ENCODE measurements around the gene NCAN.

The NCAN gene

GRCh38 chr19:19259741-19260140 lies 48.0 kb downstream of the NCAN start:
- Histone ChIP-seq H3K4me2 (ENCODE audit: low read depth, low read length, poor library complexity, severe bottlenecking) (no peak overlapping the region), H2AFZ (ENCODE audit: low read length) (no peak overlapping the region), H3F3A (ENCODE audit: low read depth) (no peaks in the 10 kb centered on the region), H3K9me2 (replicated peaks; ENCODE audit: low read depth, low read length) (no peaks in the 10 kb centered on the region), H3K4me3 (ENCODE audit: low read length, poor library complexity, severe bottlenecking) (no peak overlapping the region), H3K9ac (ENCODE audit: low read depth, low read length, poor library complexity, severe bottlenecking) (no peak overlapping the region), H3K36me3 (ENCODE audit: insufficient read depth, low read length) (no peaks in the 10 kb centered on the region), H3K9me3 (ENCODE audit: insufficient read depth, low read depth, low read length) (no peaks in the 10 kb centered on the region), H3K4me1 (ENCODE audit: insufficient read depth, low read length, poor library complexity, severe bottlenecking) (no peaks in the 10 kb centered on the region), H3K27me3 (ENCODE audit: insufficient read depth, low read length, poor library complexity, severe bottlenecking) (no peaks in the 10 kb centered on the region), H3K79me2 (ENCODE audit: insufficient read depth, low read length) (no peaks in the 10 kb centered on the region), H4K20me1 (ENCODE audit: insufficient read depth, low read length, poor library complexity, severe bottlenecking) (no peaks in the 10 kb centered on the region)
- TF ChIP-seq EZH2phosphoT487 (IDR thresholded peaks at IDR 0.05; ENCODE audit: borderline replicate concordance) = no peak
- TF ChIP-seq, protein P1, sequence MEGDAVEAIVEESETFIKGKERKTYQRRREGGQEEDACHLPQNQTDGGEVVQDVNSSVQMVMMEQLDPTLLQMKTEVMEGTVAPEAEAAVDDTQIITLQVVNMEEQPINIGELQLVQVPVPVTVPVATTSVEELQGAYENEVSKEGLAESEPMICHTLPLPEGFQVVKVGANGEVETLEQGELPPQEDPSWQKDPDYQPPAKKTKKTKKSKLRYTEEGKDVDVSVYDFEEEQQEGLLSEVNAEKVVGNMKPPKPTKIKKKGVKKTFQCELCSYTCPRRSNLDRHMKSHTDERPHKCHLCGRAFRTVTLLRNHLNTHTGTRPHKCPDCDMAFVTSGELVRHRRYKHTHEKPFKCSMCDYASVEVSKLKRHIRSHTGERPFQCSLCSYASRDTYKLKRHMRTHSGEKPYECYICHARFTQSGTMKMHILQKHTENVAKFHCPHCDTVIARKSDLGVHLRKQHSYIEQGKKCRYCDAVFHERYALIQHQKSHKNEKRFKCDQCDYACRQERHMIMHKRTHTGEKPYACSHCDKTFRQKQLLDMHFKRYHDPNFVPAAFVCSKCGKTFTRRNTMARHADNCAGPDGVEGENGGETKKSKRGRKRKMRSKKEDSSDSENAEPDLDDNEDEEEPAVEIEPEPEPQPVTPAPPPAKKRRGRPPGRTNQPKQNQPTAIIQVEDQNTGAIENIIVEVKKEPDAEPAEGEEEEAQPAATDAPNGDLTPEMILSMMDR (conservative IDR thresholded peaks at IDR 0.05; ENCODE audit: low read length) = no peak

- no peak overlapping the region for H2AFZ ChIP-seq (ENCODE audit: low read length)
Measured at GRCh38 chr19:19260417-19261214, 48.9 kb downstream of the NCAN start.

GRCh38 chr19:19261350-19262189 lies 49.8 kb downstream of the NCAN start:
- Histone ChIP-seq H3F3A (ENCODE audit: low read depth) (no peaks in the 10 kb centered on the region), H3K4me3 (ENCODE audit: low read length, poor library complexity, severe bottlenecking) (no peak overlapping the region), H4K20me1 (ENCODE audit: insufficient read depth, low read length, poor library complexity, severe bottlenecking) (no peaks in the 10 kb centered on the region), H3K4me1 (ENCODE audit: insufficient read depth, low read length, poor library complexity, severe bottlenecking) (no peaks in the 10 kb centered on the region), H3K79me2 (ENCODE audit: insufficient read depth, low read length) (no peaks in the 10 kb centered on the region), H3K9ac (ENCODE audit: low read depth, low read length, poor library complexity, severe bottlenecking) (no peak overlapping the region), H2AFZ (ENCODE audit: low read length) (no peak overlapping the region), H3K27me3 (ENCODE audit: insufficient read depth, low read length, poor library complexity, severe bottlenecking) (no peaks in the 10 kb centered on the region), H3K36me3 (ENCODE audit: insufficient read depth, low read length) (no peaks in the 10 kb centered on the region), H3K9me2 (replicated peaks; ENCODE audit: low read depth, low read length) (no peaks in the 10 kb centered on the region), H3K4me2 (ENCODE audit: low read depth, low read length, poor library complexity, severe bottlenecking) (no peak overlapping the region), H3K9me3 (ENCODE audit: insufficient read depth, low read depth, low read length) (no peaks in the 10 kb centered on the region)
- TF ChIP-seq, protein P1 (conservative IDR thresholded peaks at IDR 0.05; ENCODE audit: low read length) = no peak
- TF ChIP-seq EZH2phosphoT487 (IDR thresholded peaks at IDR 0.05; ENCODE audit: borderline replicate concordance) = no peak

More at GRCh38 chr19:19260417-19261214, 48.9 kb downstream of the NCAN start:
- Histone ChIP-seq H3K9me3 (ENCODE audit: insufficient read depth, low read depth, low read length) (no peaks in the 10 kb centered on the region), H3K4me3 (ENCODE audit: low read length, poor library complexity, severe bottlenecking) (no peak overlapping the region), H3K9ac (ENCODE audit: low read depth, low read length, poor library complexity, severe bottlenecking) (no peak overlapping the region), H3K27me3 (ENCODE audit: insufficient read depth, low read length, poor library complexity, severe bottlenecking) (no peaks in the 10 kb centered on the region), H3K36me3 (ENCODE audit: insufficient read depth, low read length) (no peaks in the 10 kb centered on the region), H3K79me2 (ENCODE audit: insufficient read depth, low read length) (no peaks in the 10 kb centered on the region), H3K4me2 (ENCODE audit: low read depth, low read length, poor library complexity, severe bottlenecking) (no peak overlapping the region), H4K20me1 (ENCODE audit: insufficient read depth, low read length, poor library complexity, severe bottlenecking) (no peaks in the 10 kb centered on the region), H3K9me2 (replicated peaks; ENCODE audit: low read depth, low read length) (no peaks in the 10 kb centered on the region), H3K4me1 (ENCODE audit: insufficient read depth, low read length, poor library complexity, severe bottlenecking) (no peaks in the 10 kb centered on the region), H3F3A (ENCODE audit: low read depth) (no peaks in the 10 kb centered on the region)
- TF ChIP-seq, protein P1 (conservative IDR thresholded peaks at IDR 0.05; ENCODE audit: low read length) = no peak
- TF ChIP-seq EZH2phosphoT487 (IDR thresholded peaks at IDR 0.05; ENCODE audit: borderline replicate concordance) = no peak
